Neural progenitor cell (in vitro differentiated cells): ENCODE measurements around the gene HECTD4.

Experiments used
- CTCF ChIP-seq: fragments of 200-600 bp; sonication (generic); IDR thresholded peaks from 2 replicates; pipeline ENCODE4 v1.5.1; 2017; ENCODE audit warnings: antibody characterized with exemption, mild to moderate bottlenecking
- EZH2 ChIP-seq: fragments of 200-600 bp; sonication (generic); IDR thresholded peaks from 2 replicates; pipeline ENCODE4 v1.6.1; 2017; ENCODE audit warnings: antibody characterized with exemption, mild to moderate bottlenecking, moderate library complexity

DNA sequence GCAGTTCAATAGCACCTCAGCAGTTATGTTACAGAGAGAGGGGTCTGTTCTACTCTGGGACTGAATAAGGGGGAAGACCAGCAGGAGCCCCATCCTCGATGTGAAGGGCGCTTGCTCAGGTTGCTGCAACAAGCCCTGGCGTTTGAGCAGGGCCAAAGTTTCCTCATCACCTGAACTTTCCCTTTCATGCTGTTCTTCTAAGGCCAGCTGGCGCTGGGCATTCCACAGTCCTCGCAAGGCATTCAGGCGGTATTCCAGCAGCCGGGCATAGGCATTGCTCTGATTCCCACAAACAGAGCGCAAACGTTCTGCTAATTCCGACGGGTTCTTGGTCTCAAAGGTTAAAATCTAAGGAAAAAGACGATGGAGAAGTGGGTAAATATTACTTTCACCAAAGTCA, 62.8 kb downstream of the HECTD4 start:
- no peak for TF ChIP-seq CTCF
- TF ChIP-seq EZH2 = no peak
